Stimulated activated CD4-positive, alpha-beta T cell treated with anti-CD3 and anti-CD28 coated beads, Interleukin-4, amount 100 ng/mL, for 48 hours (primary cell): ENCODE results near the gene SLC22A8.
A peak's percentile ranks its signal among the peaks of the same experiment; 100 is the strongest.
"Not testable (repeated sequence)": the region's sequence is repeated elsewhere in the genome, so short reads cannot be mapped to it uniquely, and the experiment has no call there.

Experiments
- DNase-seq, 2 donors: peaks; one replicate each; pipeline ENCODE4 v3.0.0-alpha.2; 2020; ENCODE audit warnings: low read depth in 2 of 2

Gene SLC22A8

GRCh38 chr11:62985041-62985750 lies 30.4 kb downstream of the SLC22A8 start:
- no peak for DNase-seq

- DNase-seq = no peak
Observed at GRCh38 chr11:62984451-62984991, 31.1 kb downstream of the SLC22A8 start, which contains the start of gene SLC22A6. TSS of gene SLC22A6 (minus strand) at chr11:62984967. CDS start at chr11:62984690, 277 bp downstream.

- DNase-seq = no peak
Observed at GRCh38 chr11:62983536-62984199, 32.0 kb downstream of the SLC22A8 start.

GRCh38 chr11:62981743-62982142 lies 33.9 kb downstream of the SLC22A8 start:
- no peak for DNase-seq

- DNase-seq = no peak
Observed at GRCh38 chr11:62980133-62980760, 35.4 kb downstream of the SLC22A8 start.

GRCh38 chr11:62976109-62976508 lies 39.5 kb downstream of the SLC22A8 start:
- DNase-seq = no peak

GRCh38 chr11:62974848-62975522 lies 40.7 kb downstream of the SLC22A8 start:
- DNase-seq = peak in 1 of 2 donors; percentile 3

GRCh38 chr11:62965574-62965973 lies 50.1 kb downstream of the SLC22A8 start:
- DNase-seq = no peak

- no peak for DNase-seq
Observed at GRCh38 chr11:62962391-62962790, 53.2 kb downstream of the SLC22A8 start.

- DNase-seq = no peak
Observed at GRCh38 chr11:62961017-62961570, 54.5 kb downstream of the SLC22A8 start.

- no peak for DNase-seq
Observed at GRCh38 chr11:62959422-62959980, 56.1 kb downstream of the SLC22A8 start.

GRCh38 chr11:62958547-62959421 lies 56.9 kb downstream of the SLC22A8 start:
- no peak for DNase-seq

GRCh38 chr11:62957147-62957546 lies 58.5 kb downstream of the SLC22A8 start:
- DNase-seq = no peak

GRCh38 chr11:62954478-62954877 lies 61.2 kb downstream of the SLC22A8 start:
- DNase-seq = no peak

GRCh38 chr11:62953811-62954210 lies 61.8 kb downstream of the SLC22A8 start:
- no peak for DNase-seq

- DNase-seq = no peak
Observed at GRCh38 chr11:62948765-62949320, 66.8 kb downstream of the SLC22A8 start.

GRCh38 chr11:62945538-62945937 lies 70.1 kb downstream of the SLC22A8 start:
- DNase-seq = not testable (repeated sequence)
